OCI-LY1 (cell line): ENCODE results near the gene HENMT1.

Experiments
- H2AFZ ChIP-seq: fragments of 200-600 bp; sonication (generic), shearing (Covaris generic); 2 replicates; pipeline ENCODE4 v1.6.0; 2014; ENCODE audit warnings: antibody characterized with exemption, mild to moderate bottlenecking, low read length
- H3F3A ChIP-seq: fragments of 200-600 bp; sonication (generic), shearing (Covaris generic); 2 replicates; pipeline ENCODE4 v1.6.0; 2014; ENCODE audit warnings: mild to moderate bottlenecking, antibody characterized with exemption, low read length, moderate library complexity; ENCODE audit not compliant: insufficient read depth
- H3K27ac ChIP-seq: fragments of 200-600 bp; sonication (generic); 2 replicates; pipeline ENCODE4 v1.5.1; 2014; ENCODE audit warnings: low read length, mixed run types, mild to moderate bottlenecking, low read depth; ENCODE audit not compliant: poor library complexity, severe bottlenecking
- H3K27me3 ChIP-seq: fragments of 200-600 bp; sonication (generic); 2 replicates; pipeline ENCODE4 v1.6.0; 2014; ENCODE audit warnings: antibody characterized with exemption, mild to moderate bottlenecking, low read length, moderate library complexity; ENCODE audit not compliant: insufficient read depth
- H3K36me3 ChIP-seq: fragments of 200-600 bp; sonication (generic); 2 replicates; pipeline ENCODE4 v1.6.1; 2014; ENCODE audit warnings: mild to moderate bottlenecking, antibody characterized with exemption, low read length, moderate library complexity, mixed read lengths; ENCODE audit not compliant: insufficient read depth
- H3K4me1 ChIP-seq: fragments of 200-600 bp; sonication (generic); 2 replicates; pipeline ENCODE4 v1.5.1; 2014; ENCODE audit warnings: mild to moderate bottlenecking, low read length, moderate library complexity; ENCODE audit not compliant: insufficient read depth, severe bottlenecking
- H3K4me2 ChIP-seq: fragments of 200-600 bp; sonication (generic), shearing (Covaris generic); 2 replicates; pipeline ENCODE4 v1.6.1; 2014; ENCODE audit warnings: low read length
- H3K4me3 ChIP-seq: fragments of 200-600 bp; sonication (generic); 2 replicates; pipeline ENCODE4 v1.5.1; 2014; ENCODE audit warnings: low read length, low read depth, mild to moderate bottlenecking, mixed read lengths; ENCODE audit not compliant: poor library complexity, severe bottlenecking
- H3K79me2 ChIP-seq: fragments of 200-600 bp; shearing (Covaris generic); 2 replicates; pipeline ENCODE4 v1.6.1; 2016; ENCODE audit warnings: mixed run types, low read length, mixed read lengths; ENCODE audit not compliant: insufficient read depth
- H3K9ac ChIP-seq: fragments of 200-600 bp; sonication (generic), shearing (Covaris generic); 2 replicates; pipeline ENCODE4 v1.6.1; 2014; ENCODE audit warnings: mild to moderate bottlenecking, low read length, mixed read lengths
- H3K9me2 ChIP-seq: fragments of 200-600 bp; sonication (generic), shearing (Covaris generic); 2 replicates; pipeline ENCODE4 v1.6.1; 2014; ENCODE audit warnings: low read depth, mild to moderate bottlenecking, low read length, mixed read lengths
- H3K9me3 ChIP-seq: fragments of 200-600 bp; shearing (Covaris generic); 2 replicates; pipeline ENCODE4 v1.6.1; 2014; ENCODE audit warnings: low read length, mixed read lengths
- H4K20me1 ChIP-seq: fragments of 200-600 bp; sonication (generic), shearing (Covaris generic); 2 replicates; pipeline ENCODE4 v1.6.0; 2016; ENCODE audit warnings: mild to moderate bottlenecking, low read length; ENCODE audit not compliant: insufficient read depth
- EZH2 ChIP-seq: fragments of 200-600 bp; sonication (generic), shearing (Covaris generic); IDR thresholded peaks from 2 replicates; pipeline ENCODE4 v1.8.0; 2017; ENCODE audit warnings: borderline replicate concordance, mixed run types, mild to moderate bottlenecking, antibody characterized with exemption, low read length, moderate library complexity, mixed read lengths
- TF ChIP-seq, protein P1 (sequence below): fragments of 200-600 bp; sonication (generic), shearing (Covaris generic); IDR thresholded peaks from 2 replicates; pipeline ENCODE4 v1.5.1; 2017; ENCODE audit warnings: mild to moderate bottlenecking, antibody characterized with exemption, low read length, moderate library complexity, mixed read lengths

HENMT1 gene

DNA sequence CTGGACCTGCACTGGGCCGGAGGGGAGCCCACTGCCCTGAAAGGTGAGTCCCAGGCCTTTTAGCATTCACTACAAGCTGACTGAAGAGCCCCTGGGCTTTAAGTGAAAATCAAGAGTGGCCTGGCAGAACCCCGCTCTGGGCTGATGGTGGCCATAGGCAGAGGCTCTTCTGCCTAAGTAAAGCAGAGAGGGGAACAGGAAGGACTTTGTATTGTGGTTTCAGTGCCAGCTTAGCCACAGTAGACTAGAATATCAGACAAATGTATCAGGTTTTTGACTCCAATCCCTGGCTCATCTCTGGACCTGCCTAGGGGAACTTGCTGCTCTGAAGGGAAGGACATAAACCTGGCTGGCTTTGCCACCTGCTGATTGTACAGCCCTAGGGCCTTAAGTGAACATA, 10.2 kb upstream of the HENMT1 start:
- TF ChIP-seq, protein P1, sequence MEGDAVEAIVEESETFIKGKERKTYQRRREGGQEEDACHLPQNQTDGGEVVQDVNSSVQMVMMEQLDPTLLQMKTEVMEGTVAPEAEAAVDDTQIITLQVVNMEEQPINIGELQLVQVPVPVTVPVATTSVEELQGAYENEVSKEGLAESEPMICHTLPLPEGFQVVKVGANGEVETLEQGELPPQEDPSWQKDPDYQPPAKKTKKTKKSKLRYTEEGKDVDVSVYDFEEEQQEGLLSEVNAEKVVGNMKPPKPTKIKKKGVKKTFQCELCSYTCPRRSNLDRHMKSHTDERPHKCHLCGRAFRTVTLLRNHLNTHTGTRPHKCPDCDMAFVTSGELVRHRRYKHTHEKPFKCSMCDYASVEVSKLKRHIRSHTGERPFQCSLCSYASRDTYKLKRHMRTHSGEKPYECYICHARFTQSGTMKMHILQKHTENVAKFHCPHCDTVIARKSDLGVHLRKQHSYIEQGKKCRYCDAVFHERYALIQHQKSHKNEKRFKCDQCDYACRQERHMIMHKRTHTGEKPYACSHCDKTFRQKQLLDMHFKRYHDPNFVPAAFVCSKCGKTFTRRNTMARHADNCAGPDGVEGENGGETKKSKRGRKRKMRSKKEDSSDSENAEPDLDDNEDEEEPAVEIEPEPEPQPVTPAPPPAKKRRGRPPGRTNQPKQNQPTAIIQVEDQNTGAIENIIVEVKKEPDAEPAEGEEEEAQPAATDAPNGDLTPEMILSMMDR = no peak
- no peak for TF ChIP-seq EZH2
- no peak overlapping the region for H3K4me3 ChIP-seq

DNA sequence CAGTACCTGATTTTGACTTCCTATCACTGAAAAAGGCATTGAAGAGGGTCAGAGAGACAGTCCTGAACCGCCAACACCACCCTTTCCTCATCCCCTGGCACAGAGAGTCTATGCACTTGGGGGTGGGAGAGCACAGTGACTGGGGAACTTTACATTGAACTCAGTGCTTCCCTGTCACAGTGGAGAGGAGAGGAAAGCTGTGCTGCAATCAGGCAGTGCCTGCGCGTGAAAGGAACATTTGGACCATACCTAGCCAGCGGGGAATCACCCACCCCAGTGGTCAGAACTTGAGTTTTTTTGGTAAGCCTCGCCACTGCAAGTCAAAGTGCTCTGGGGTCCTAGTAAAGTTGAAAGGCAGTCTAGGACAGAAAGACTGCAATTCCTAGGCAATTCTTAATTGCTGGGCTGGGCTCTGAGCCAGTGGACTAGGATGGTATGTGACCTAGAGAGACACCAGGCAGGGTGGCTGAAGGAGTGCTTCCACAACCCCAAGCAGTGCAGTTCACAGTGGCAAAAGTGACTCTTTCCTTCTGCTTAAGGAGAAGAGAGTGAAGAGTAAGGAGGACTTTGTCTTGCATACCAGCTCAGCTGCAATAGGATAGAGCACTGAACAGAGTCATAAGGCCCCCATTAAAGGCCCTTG, 9.4 kb upstream of the HENMT1 start:
- H3K27me3 ChIP-seq = no peaks in the 10 kb centered on the region
- H4K20me1 ChIP-seq = no peaks in the 10 kb centered on the region
- TF ChIP-seq, protein P1 = no peak
- no peak for TF ChIP-seq EZH2
- no peaks in the 10 kb centered on the region for H3K9me2 ChIP-seq
- H2AFZ ChIP-seq = no peak overlapping the region
- no peak overlapping the region for H3K4me2 ChIP-seq
- no peaks in the 10 kb centered on the region; the same call in 1 of the 2 replicates for H3K36me3 ChIP-seq
- H3K79me2 ChIP-seq = no peaks in the 10 kb centered on the region
- H3K4me3 ChIP-seq = no peak overlapping the region
- H3K9ac ChIP-seq = no peak overlapping the region
- no peaks in the 10 kb centered on the region for H3K4me1 ChIP-seq
- no peak overlapping the region for H3K27ac ChIP-seq
- H3K9me3 ChIP-seq = no peaks in the 10 kb centered on the region
- no peaks in the 10 kb centered on the region for H3F3A ChIP-seq

More for the DNA sequence above, 10.2 kb upstream of the HENMT1 start:
- Histone ChIP-seq H4K20me1 (no peaks in the 10 kb centered on the region), H3K27ac (no peak overlapping the region), H3K9me2 (no peaks in the 10 kb centered on the region), H3F3A (no peaks in the 10 kb centered on the region), H3K4me1 (no peaks in the 10 kb centered on the region), H3K36me3 (no peaks in the 10 kb centered on the region; the same call in 1 of the 2 replicates), H3K79me2 (no peaks in the 10 kb centered on the region), H3K27me3 (no peaks in the 10 kb centered on the region), H3K4me2 (no peak overlapping the region), H2AFZ (no peak overlapping the region), H3K9me3 (no peaks in the 10 kb centered on the region), H3K9ac (no peak overlapping the region)

- Histone ChIP-seq H3K4me3 (no peak overlapping the region), H3K79me2 (no peaks in the 10 kb centered on the region), H3K9me3 (no peaks in the 10 kb centered on the region), H2AFZ (no peak overlapping the region), H3K9ac (no peak overlapping the region), H3K27me3 (no peaks in the 10 kb centered on the region), H3K4me2 (no peak overlapping the region), H3K27ac (no peak overlapping the region), H4K20me1 (no peaks in the 10 kb centered on the region), H3K36me3 (no peaks in the 10 kb centered on the region; the same call in 1 of the 2 replicates), H3F3A (no peaks in the 10 kb centered on the region), H3K4me1 (no peaks in the 10 kb centered on the region), H3K9me2 (no peaks in the 10 kb centered on the region)
- TF ChIP-seq, protein P1 = no peak
These were observed 8.8 kb upstream of the HENMT1 start for GRCh38 chr1:108669679-108670078.
